Esophagus muscularis mucosa (tissue), 4 donors: ENCODE results near the gene FOLR3. TPM values are rescaled to one million over a fixed set of nuclear protein-coding genes. Genes with fewer than 3 reads are reported as not detected.
"Not testable (repeated sequence)": the region's sequence is repeated elsewhere in the genome, so short reads cannot be mapped to it uniquely, and the experiment has no call there.

Source experiments
- DNase-seq: peaks from one replicate; pipeline ENCODE4 v3.0.0-alpha.2; 2017; ENCODE audit errors: extremely low spot score
- H3K27ac ChIP-seq, 4 donors: fragments of 200-600 bp; sonication (generic); replicated peaks in 1 of 4; 1 replicate in 3 of 4; 2 replicates in 1 of 4; pipeline ENCODE4 v1.5.1; 2016 to 2019; ENCODE audit warnings: mild to moderate bottlenecking in 1 of 4
- H3K27me3 ChIP-seq, 4 donors: fragments of 200-600 bp; sonication (generic); one replicate each; pipeline versions ENCODE4 v1.5.1 to v1.6.0; 2016 to 2019
- H3K36me3 ChIP-seq, 4 donors: fragments of 200-600 bp; sonication (generic); one replicate each; pipeline ENCODE4 v1.5.1; 2016 to 2019
- H3K4me1 ChIP-seq, 4 donors: fragments of 200-600 bp; sonication (generic); one replicate each; pipeline ENCODE4 v1.5.1; 2016 to 2019
- H3K4me3 ChIP-seq, 4 donors: fragments of 200-600 bp; sonication (generic); 1 replicate in 2 of 4; 2 replicates in 2 of 4; pipeline ENCODE4 v1.5.1; 2016 to 2019; ENCODE audit warnings: mild to moderate bottlenecking in 4 of 4, moderate library complexity in 1 of 4
- H3K9me3 ChIP-seq, 4 donors: fragments of 200-600 bp; sonication (generic); 1 replicate in 3 of 4; 2 replicates in 1 of 4; pipeline ENCODE4 v1.5.1; 2016 to 2019
- CTCF ChIP-seq, 3 experiments: fragments of 200-600 bp in 2 of 3; fragments of 450-650 bp in 1 of 3; sonication (generic) in 2 of 3; IDR thresholded peaks; one replicate each; pipeline ENCODE4 v1.5.1; 2017 to 2019; ENCODE audit warnings: antibody characterized with exemption in 3 of 3, mild to moderate bottlenecking in 2 of 3, moderate library complexity in 1 of 3
- EP300 ChIP-seq: sonication (generic); formaldehyde crosslinking; IDR thresholded peaks from one replicate; pipeline ENCODE4 v1.6.1; 2017; ENCODE audit warnings: antibody characterized with exemption
- POLR2A ChIP-seq: fragments of 450-650 bp; IDR thresholded peaks from one replicate; pipeline ENCODE4 v1.6.1; 2017; ENCODE audit warnings: antibody characterized with exemption, moderate library complexity, mild to moderate bottlenecking, low read depth
- POLR2AphosphoS5 ChIP-seq, 2 donors: sonication (generic); formaldehyde crosslinking; IDR thresholded peaks; one replicate each; pipeline ENCODE4 v1.6.1; 2017; ENCODE audit warnings: antibody characterized with exemption in 2 of 2
- WGBS: methylation state at CpG from one replicate; pipeline ENCODE4 v1.1.5; 2018; 5-methylcytosine and 5-hydroxymethylcytosine counted together
- intact Hi-C: fragments of 100-400 bp; cut with DNase I; formaldehyde crosslinking; loops from one replicate; pipeline ENCODE4 v1.15.1; 2023
- total RNA-seq, 4 donors: library from RNA; depleted of rRNA; stranded (reverse); fragments of >200 nt; gene quantifications; one replicate each; pipeline versions ENCODE4 v1.1.0 to v1.2.1, GENCODE V29; 2016

Gene FOLR3
- total RNA-seq, 4 donors from 2014 or later: 0.50 to 0.83 TPM; not detected in 2

GRCh38 chr11:72144807-72145565 lies 9.5 kb downstream of the FOLR3 start:
- WGBS: 84% methylated on average over 4 of the region's 4 CpGs
- Histone ChIP-seq H3K36me3 (no peaks in the 10 kb centered on the region), H3K27ac (no peak overlapping the region), H3K4me3 (no peak overlapping the region), H3K4me1 (peaks cover 0 to 3% (median 0%) of the 10 kb centered on the region in 4 donors), H3K9me3 (no peaks in the 10 kb centered on the region), H3K27me3 (no peaks in the 10 kb centered on the region)
- DNase-seq: no peak
- TF ChIP-seq EP300 (no peak), CTCF (IDR thresholded peaks at IDR 0.05) (no peak), POLR2AphosphoS5 (IDR thresholded peaks at IDR 0.05) (no peak), POLR2A (no peak)
- intact Hi-C loops: loop anchor here (5.0 kb wide), 1 partner anchor 118 kb away; no protein-coding TSS in a partner anchor

- intact Hi-C loops: no loop called here
- Histone ChIP-seq H3K4me1 (peaks cover 0 to 3% (median 0%) of the 10 kb centered on the region in 4 donors), H3K4me3 (no peak overlapping the region), H3K9me3 (no peaks in the 10 kb centered on the region), H3K27ac (no peak overlapping the region), H3K27me3 (peaks cover 0 to 3% (median 0%) of the 10 kb centered on the region in 4 donors), H3K36me3 (no peaks in the 10 kb centered on the region)
- DNase-seq: no peak
- TF ChIP-seq CTCF (IDR thresholded peaks at IDR 0.05) (no peak), EP300 (no peak), POLR2A (no peak), POLR2AphosphoS5 (IDR thresholded peaks at IDR 0.05) (no peak)
- WGBS: 84% methylated on average over 2 of the region's 2 CpGs
Measured at GRCh38 chr11:72146625-72147024, 11.1 kb downstream of the FOLR3 start.

- Histone ChIP-seq H3K27me3 (peaks cover 0 to 3% (median 0%) of the 10 kb centered on the region in 4 donors), H3K36me3 (no peaks in the 10 kb centered on the region), H3K9me3 (no peaks in the 10 kb centered on the region), H3K4me1 (no peaks in the 10 kb centered on the region), H3K4me3 (no peak overlapping the region), H3K27ac (no peak overlapping the region)
- intact Hi-C loops: no loop called here
- 77% methylated on average over 4 of the region's 4 CpGs for WGBS
- DNase-seq: no peak
- TF ChIP-seq POLR2AphosphoS5 (IDR thresholded peaks at IDR 0.05): no peak
- TF ChIP-seq CTCF (IDR thresholded peaks at IDR 0.05): no peak
- TF ChIP-seq EP300: no peak
- TF ChIP-seq POLR2A: no peak
Measured at GRCh38 chr11:72150882-72151281, 15.4 kb downstream of the FOLR3 start.

DNA sequence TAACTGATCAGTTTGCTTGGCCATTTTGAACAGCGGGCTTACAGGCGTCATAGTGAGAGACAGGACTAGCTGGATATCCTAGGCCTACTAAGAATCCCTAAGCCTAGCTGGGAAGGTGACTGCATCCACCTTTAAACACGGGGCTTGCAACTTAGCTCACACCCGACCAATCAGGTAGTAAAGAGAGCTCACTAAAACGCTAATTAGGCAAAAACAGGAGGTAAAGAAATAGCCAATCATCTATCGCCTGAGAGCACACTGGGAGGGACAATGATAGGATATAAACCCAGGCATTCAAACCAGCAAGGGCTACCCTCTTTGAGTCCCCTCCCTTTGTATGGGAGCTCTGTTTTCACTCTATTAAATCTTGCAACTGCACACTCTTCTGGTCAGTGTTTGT lies 18.3 kb downstream of the FOLR3 start:
- H3K27ac ChIP-seq, DNase-seq, H3K4me1 ChIP-seq, H3K27me3 ChIP-seq, intact Hi-C loops, H3K9me3 ChIP-seq, H3K4me3 ChIP-seq, H3K36me3 ChIP-seq: not testable (repeated sequence)
- WGBS: 88% methylated on average over 6 of the region's 6 CpGs

- Histone ChIP-seq H3K4me1 (no peaks in the 10 kb centered on the region), H3K9me3 (no peaks in the 10 kb centered on the region), H3K27me3 (peaks cover 0 to 17% (median 0%) of the 10 kb centered on the region in 4 donors), H3K27ac (no peak overlapping the region), H3K4me3 (no peak overlapping the region), H3K36me3 (no peaks in the 10 kb centered on the region)
- DNase-seq: no peak
- intact Hi-C loops: no loop called here
- TF ChIP-seq POLR2AphosphoS5 (IDR thresholded peaks at IDR 0.05) (no peak), EP300 (no peak), CTCF (IDR thresholded peaks at IDR 0.05) (no peak), POLR2A (no peak)
- 79% methylated on average over 3 of the region's 3 CpGs for WGBS
Measured at GRCh38 chr11:72154816-72155215, 19.3 kb downstream of the FOLR3 start.
